DMS153 (cell line): ENCODE measurements around the gene ARID5A.
A peak's percentile ranks its signal among the peaks of the same experiment; 100 is the strongest.
"Not testable (repeated sequence)": the region's sequence is repeated elsewhere in the genome, so short reads cannot be mapped to it uniquely, and the experiment has no call there.

Source experiments
- DNase-seq: peaks from one replicate; lab custom pipeline; 2025; lab: John Stamatoyannopoulos, UW

Gene ARID5A

GRCh38 chr2:96541398-96542152 lies 5.0 kb downstream of the ARID5A start:
- DNase-seq: no peak

DNA sequence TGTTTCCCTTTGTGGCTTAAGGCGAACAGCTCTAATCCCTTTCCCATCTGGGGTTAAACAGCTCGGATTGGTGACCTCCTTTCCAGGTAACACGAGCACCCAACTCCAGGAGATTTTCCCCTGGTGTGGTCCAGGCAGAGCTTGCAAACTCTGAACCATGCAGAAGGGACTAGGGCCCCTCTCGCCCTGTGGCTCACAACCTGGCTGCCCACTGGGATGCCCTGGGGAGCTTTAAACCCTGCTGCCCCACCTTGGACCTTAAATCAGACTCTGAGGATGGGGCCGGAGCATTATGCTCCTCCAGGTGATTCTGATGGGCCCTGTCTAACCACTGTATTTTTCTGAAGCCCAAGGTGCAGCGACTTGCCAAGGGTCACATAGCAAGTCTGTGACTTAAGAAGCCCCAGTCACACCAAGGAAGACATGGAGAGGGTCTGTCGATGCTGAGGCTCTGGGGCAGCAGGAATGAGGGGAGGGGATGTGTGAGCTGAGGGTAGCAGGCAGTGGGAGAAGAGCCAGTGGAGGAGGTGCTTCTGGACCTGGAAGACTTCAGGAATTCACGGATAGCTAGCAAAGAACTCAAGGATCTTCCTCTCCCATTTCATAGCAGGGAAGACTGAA lies 5.9 kb downstream of the ARID5A start:
- DNase-seq: no peak

GRCh38 chr2:96546321-96546720 lies 9.8 kb downstream of the ARID5A start:
- no peak for DNase-seq

DNA sequence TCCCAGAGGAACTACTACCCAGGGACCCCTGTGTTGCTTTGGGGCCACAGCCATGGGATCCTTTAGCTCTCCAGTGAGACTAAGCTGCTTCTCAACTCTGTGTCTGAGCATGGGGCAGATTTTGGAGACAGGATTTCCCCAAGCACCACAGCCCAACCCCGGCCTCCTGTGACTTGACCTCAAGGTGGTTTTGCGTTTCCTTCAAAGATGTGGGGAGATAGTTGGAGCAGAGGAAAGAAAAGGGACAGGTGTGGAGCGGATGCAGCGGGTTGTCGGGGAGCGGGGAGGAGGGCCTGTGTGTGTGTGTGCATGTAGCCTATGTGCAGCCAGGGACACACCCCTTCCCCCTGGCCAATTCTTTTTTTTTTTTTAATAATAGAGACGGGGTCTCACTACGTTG lies 10.2 kb downstream of the ARID5A start:
- DNase-seq: no peak

GRCh38 chr2:96547203-96547641 lies 10.7 kb downstream of the ARID5A start:
- no peak for DNase-seq

DNA sequence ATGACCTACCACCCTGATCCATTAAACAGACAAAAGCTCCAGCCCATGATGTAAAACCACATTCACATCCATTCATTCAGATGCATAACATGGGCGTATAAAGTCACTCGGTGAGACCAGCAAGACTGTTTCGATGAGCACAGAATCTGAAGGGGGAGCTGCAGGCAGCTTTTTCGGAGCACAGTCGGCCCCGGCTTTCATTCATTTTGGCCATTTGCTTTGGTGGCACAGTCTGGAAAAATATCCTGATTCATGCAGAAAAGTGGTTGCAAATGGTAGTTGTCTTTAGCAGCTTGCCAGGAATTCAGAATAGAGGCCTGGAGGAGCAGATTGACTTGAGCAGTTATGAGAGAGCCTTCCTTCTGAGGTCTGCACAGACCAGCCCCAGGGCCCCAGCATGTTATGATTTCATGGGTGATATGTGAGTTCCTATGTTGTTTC lies 11.2 kb downstream of the ARID5A start:
- no peak for DNase-seq

DNA sequence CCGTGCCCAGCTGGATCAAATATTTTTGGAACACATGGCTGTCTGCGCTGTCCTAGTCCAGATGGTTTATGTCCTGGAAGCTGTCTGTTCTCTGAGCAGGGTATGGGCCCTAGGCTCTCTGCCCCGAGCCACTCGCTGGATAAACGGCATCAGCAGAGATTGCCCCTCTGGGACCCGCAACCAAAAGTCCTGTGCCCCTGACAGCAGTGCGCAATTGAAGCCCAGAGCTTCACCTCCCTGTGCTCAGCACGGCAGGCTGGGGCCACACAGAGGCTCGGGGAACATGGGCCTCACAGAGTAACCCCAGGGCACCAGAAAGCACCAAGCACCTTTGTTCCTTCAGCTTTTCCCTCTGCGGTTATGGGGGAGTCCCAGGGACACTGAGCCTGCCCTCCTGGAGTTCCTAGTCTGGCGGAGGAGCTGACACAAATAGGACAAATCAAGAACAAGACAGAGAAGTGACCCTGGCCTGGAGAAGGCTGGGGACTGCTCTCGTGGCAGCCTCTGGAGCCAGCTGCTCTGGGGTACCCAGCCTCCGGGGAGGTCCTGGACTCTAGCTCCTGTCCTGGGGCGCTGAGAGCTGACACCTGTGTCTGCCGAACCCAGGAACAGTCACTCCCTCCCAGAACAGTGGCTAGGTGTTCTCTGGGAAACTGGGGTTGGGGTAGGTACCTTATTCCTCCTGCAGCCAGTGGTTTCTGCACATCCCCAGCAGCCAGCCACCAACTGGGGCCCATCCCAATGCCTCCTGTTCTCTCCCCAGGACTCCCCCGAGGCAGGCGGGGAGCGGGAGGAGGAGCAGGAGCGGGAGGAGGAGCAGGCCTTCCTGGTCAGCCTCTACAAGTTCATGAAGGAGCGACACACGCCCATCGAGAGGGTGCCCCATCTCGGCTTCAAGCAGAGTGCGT lies 12.3 kb downstream of the ARID5A start:
- no peak for DNase-seq

- DNase-seq: no peak
These were observed 12.9 kb downstream of the ARID5A start for GRCh38 chr2:96549466-96549785.

DNA sequence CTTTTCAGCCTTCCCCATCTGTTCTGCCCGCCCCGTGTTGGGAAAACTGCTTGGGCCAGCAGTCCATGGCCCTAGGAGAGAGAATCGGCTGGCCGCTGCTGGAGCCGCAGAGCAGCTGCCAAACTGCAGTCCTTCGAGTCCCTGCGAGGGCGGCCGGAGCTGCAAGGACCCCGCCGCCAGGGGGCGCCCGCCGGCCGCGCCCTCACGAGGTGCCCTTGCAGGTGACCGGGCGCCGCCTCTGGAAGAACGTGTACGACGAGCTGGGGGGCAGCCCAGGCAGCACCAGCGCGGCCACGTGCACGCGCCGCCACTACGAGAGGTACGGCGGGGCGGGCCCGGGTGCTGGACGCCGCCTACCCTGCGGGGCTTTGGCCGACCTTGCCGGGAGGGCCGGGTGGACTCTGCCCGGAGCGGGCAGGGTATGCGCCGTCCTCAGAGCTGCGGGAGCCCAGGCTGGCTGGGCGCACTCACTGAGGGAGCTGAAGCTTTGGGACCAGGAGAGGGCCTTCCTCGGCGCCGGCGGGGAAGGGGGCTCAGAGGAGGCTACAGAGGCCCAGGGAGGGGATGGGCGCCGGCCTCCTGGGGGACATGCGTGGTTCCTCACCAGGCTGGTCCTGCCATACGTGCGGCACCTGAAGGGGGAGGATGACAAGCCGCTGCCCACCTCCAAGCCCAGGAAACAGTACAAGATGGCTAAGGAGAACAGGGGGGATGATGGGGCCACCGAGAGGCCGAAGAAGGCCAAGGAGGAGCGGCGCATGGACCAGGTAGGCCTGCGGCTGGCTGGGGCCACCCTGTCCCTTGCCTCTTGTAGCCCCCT lies 13.6 kb downstream of the ARID5A start:
- DNase-seq: no peak

DNA sequence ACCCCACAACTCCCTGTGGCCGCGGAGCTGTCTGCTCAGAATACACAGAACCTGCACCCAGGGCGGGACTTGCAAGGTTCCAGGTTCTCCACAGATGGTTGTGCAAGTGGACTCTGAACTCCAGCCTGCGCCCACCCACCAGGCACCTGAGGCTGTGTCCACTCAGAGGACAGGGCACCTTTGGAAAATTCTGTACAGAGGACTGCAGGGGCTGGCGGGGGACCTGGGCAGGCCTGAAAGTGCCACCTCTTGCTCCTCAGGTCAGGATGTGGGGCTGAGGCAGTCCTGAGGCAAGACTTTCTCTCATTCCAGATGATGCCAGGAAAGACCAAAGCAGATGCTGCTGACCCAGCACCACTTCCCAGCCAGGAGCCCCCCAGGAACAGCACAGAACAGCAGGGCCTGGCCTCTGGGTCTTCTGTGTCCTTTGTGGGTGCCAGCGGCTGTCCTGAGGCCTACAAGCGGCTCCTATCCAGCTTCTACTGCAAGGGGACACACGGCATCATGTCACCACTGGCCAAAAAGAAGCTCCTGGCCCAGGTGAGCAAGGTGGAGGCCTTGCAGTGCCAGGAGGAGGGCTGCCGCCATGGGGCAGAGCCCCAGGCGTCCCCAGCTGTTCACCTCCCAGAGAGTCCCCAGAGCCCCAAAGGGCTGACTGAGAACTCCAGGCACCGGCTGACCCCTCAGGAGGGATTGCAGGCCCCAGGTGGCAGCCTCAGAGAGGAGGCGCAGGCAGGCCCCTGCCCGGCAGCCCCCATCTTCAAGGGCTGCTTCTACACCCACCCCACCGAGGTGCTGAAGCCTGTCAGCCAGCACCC lies 14.4 kb downstream of the ARID5A start:
- DNase-seq: no peak

GRCh38 chr2:96551605-96552314 lies 15.2 kb downstream of the ARID5A start:
- DNase-seq: no peak

GRCh38 chr2:96552315-96553175 lies 16.0 kb downstream of the ARID5A start:
- no peak for DNase-seq

GRCh38 chr2:96553176-96553956 lies 16.8 kb downstream of the ARID5A start:
- no peak for DNase-seq

GRCh38 chr2:96553957-96554292 lies 17.4 kb downstream of the ARID5A start:
- not testable (repeated sequence) for DNase-seq

GRCh38 chr2:96554293-96555145 lies 18.0 kb downstream of the ARID5A start:
- DNase-seq: peak; percentile 16

- DNase-seq: no peak
These were observed 18.6 kb downstream of the ARID5A start for GRCh38 chr2:96555146-96555610.
